GM19025 (cell line): ENCODE results near the gene SLC35D3.
"Not testable (repeated sequence)": the region's sequence is repeated elsewhere in the genome, so short reads cannot be mapped to it uniquely, and the experiment has no call there.

Experiments used
- ATAC-seq: cut with Tn5 transposase; IDR thresholded peaks from one replicate; pipeline ENCODE4 v1.9.1; 2021; ENCODE audit warnings: mild to moderate bottlenecking, low read depth, moderate library complexity; ENCODE audit not compliant: unreplicated experiment

SLC35D3 gene

DNA sequence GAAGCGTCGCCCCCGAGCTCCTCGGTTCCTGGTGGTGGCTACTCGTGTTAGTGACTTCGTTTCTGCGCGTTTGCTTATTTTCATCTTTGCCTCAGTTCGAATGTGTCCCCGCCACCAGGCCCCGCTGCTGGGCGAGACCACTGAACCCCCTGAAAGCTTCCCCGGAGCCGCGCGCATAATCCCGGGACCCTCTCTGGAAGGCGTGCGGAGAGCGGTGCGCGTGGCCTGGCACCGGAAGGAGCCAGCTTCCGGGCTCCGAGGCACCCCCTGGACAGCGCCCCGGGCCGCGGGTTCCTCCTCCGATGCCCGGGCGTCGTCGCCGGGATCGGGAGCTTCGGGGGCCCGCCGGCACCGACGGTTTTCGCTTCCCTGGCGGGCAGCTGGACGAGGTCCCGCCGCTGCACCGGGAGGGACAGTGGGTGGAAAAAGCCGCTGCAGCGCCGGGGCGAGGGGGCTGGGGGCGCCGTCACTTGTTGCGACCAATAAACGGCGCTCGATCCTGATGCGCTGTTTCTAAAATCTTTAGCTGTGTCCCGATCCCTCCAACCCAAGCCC, 643 bp upstream of the SLC35D3 start:
- no peak for ATAC-seq

DNA sequence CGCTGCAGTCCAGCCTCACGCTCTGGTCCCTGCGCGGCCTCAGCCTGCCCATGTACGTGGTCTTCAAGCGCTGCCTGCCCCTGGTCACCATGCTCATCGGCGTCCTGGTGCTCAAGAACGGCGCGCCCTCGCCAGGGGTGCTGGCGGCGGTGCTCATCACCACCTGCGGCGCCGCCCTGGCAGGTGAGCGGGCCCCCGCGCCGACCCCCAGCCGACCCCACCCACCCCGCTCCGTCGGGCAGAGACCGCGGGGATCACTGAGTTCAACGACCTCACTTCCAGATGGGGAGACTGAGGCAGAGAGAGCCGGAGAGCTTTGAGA, 545 bp downstream of the SLC35D3 start:
- ATAC-seq: no peak

DNA sequence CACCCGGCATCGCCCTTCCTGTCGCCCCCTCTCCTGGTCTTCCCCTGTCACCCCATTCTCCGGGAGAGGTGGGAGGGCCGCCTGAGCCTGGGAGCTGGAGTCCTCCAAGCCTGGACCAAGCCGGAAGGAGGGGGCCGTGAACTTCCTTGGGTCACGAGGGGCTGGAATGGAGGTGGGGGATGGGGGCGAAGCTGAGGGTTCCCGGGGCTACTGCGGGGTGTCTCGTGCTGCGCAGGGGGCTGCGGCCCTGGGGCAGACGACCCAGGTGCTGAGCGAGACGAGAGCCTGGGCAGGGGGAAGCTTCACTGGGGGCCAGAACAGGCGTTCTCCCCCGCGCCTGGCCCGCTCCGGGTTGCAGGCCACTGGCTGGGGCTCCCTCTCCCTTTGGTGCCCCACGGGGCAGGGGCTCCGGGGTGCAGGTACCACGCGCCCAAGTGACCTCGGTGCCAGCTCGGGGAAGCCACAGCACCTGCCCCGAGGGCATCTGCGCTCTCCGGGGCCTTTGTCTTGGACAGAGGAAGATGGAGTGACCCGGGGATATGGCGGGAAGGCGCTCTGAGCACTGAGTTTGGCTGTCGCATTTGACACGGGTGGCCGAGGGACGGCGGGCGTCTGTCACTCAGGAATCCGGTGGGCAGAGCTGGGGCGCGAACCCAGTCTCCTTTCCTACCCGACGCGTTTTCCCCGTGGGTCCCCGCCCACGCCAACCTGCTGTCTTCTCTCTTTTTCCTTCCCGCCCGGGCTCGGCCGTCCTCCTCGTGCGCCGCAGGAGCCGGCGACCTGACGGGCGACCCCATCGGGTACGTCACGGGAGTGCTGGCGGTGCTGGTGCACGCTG, 1.2 kb downstream of the SLC35D3 start:
- no peak for ATAC-seq

GRCh38 chr6:136923954-136924673, 2.0 kb downstream of the SLC35D3 start:
- no peak for ATAC-seq

- no peak for ATAC-seq
These were observed 4.3 kb downstream of the SLC35D3 start for GRCh38 chr6:136926383-136926782.

DNA sequence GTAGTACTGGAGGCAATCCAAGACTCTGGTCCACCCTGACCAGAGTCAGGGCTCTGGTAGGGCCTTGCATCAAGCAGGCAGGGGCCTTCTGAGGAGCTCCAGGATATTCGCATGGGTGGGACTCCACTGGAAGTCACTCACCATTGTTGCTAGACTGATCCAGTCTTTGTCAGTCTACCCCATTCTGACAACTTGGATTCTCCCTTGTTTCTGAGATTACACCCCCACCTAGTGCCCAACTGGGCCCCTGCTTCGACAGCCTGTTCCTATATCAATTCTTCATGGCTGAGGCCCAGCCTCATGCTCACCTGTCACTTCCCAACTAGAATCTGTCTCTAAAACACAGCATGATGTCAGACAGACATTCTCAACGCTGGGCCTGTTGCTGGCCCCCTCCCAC, 5.2 kb downstream of the SLC35D3 start:
- no peak for ATAC-seq

- no peak for ATAC-seq
These were observed 8.4 kb downstream of the SLC35D3 start for GRCh38 chr6:136930528-136930927.

DNA sequence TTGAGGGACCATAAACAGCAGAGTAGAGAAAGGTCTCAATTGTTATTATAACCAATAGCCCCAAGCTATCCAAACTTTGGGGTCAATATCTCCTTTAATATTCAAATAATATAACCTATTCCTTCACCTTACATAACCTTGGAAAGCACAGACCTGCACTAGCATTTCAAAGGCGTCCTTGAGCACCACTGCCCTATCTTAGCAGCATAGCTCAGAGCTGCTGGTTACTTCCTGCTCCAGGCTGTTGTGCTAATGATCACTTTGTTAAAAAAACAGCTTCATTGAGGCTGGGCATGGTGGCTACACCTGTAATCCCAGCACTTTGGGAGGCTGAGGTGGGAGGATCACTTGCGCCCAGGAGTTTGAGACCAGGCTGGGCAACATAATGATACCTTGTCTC, 10.5 kb downstream of the SLC35D3 start:
- ATAC-seq: no peak

- ATAC-seq: no peak
These were observed 23.0 kb downstream of the SLC35D3 start for GRCh38 chr6:136945072-136945471.

- ATAC-seq: no peak
These were observed 23.6 kb downstream of the SLC35D3 start for GRCh38 chr6:136945711-136946121.

GRCh38 chr6:136947037-136947436, 24.9 kb downstream of the SLC35D3 start:
- ATAC-seq: no peak

DNA sequence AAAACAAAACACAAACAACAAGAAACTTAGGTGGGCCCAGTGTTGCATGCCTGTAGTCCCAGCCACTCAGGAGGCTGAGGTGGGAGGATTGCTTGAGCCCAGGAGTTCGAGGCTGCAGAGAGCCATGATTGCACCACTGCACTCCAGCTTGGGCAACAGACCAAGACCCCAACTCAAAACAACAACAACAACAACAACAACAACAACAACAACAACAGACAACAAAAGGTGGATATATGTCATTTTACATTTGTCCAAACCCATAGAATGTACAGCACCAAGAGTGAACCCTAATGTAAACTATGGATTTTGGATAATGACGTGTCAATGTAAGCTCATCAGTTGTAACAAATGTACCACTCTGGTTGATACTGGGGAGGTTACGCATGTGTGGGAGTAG, 27.9 kb downstream of the SLC35D3 start:
- ATAC-seq: not testable (repeated sequence)

DNA sequence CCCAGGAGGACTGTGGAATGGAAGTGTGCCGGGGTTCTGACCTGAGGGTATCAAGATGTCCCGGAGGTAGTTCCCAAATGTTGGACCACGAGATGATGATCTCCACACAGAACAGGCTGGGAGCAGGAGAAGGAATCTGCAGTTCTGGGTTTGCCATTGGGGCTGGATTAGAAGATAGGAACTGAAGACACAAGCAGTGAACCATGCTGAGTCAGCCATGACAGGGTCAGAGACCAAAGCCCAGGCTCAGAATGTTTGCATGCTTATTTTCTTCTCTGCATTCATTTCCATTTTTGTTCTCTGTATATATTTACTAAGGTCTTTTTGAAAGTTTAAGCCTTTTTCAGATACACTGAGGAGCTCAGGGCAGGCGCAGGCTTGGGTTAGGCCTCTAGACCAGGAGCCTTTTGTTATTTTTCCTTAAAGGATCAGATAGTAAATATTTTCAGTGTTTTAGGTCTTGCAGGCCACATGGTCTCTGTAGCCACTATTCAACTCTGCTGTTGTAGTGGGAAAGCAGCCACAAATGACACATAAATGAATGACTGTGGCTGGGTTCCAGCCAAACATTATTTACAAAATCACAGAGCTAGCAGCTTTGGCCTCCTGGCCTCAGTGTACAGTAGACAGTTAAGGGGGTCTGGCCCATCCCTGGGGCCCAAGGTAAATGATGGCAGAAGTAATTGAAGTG, 28.5 kb downstream of the SLC35D3 start:
- no peak for ATAC-seq

GRCh38 chr6:136952714-136953260, 30.7 kb downstream of the SLC35D3 start:
- ATAC-seq: no peak

GRCh38 chr6:136955123-136955522, 33.0 kb downstream of the SLC35D3 start:
- ATAC-seq: no peak

DNA sequence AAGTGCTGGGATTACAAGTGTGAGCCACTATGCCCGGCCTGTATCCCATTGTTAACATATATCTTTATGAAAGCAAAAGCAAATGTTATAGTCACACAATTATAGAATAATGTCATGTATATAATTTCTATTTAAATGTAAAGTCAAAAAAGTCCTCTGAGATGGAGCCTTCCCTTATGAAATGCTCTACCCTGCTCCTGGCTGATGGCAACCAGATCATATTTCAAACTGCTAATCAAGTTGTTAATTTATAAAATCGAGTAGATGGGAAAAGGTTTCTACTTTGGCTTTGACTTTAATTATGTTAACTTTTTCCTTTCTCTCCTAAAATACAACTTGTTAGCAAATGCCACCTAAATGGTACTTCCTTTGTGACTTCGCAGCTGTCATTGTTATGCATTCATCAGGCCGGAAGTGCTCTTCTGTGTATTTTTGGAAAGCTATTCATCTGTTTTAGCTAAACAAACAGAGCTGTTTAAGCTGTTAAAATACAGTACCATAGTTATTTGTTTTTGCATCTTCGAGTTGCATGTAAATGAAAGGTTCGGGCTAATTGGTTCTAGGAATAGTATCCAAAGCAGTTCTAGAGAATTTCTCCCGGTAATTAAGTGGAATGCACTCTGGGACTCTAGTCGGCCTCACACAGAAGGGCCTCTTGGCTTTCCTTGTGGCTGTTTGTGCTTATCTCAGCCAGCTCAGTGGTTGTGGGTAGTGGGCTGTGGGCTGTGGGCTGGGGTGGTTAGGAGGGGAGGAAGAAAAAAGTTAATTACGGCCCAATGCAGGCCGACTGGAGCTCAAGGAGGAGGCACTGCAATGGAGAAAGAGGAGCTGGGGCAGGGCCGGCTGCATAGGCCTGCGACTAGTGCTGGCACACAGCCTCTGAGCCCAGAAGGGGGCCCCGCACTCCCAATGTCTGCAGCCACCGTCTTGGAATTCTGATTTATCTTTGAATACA, 34.8 kb downstream of the SLC35D3 start:
- ATAC-seq: no peak

GRCh38 chr6:136958168-136958567, 36.1 kb downstream of the SLC35D3 start:
- no peak for ATAC-seq

GRCh38 chr6:136959471-136959891, 37.4 kb downstream of the SLC35D3 start:
- no peak for ATAC-seq

DNA sequence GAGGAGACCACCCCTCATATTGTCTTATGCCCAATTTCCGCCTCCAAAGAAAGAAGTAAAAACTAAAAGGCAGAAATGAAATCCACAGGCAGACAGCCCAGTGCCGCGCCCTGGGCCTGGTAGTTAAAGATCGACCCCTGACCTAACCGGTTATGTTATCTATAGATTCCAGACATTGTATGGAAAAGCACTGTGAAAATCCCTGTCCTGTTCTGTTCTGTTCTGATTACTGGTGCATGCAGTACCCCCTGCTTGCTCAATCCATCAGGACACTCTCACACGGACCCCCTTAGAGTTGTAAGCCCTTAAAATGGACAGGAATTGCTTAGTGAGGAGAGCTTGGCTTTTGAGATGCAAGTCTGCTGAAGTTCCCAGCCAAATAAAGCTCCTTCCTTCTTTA, 37.8 kb downstream of the SLC35D3 start:
- ATAC-seq: not testable (repeated sequence)

DNA sequence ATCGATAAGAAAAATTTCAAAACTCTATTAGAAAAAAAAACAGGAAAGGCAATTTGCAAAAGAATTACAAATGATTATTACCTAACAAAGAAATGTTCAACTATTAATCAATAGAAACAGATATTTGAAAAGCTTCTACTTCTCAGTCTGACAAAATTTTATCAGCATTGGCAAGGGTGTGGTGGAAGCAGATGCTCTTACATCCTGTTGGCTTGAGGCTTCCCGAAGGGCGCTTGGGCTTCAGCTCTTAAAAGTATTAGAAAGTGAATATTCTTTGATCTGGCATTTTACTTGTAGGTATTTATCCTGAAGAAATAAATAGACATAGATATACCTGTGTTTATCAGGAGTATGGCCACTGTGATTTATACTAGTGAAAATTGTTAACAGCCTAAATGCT, 38.7 kb downstream of the SLC35D3 start:
- ATAC-seq: no peak
